H9 (cell line): ENCODE data around the gene EFCAB5. TPM values are rescaled to one million over a fixed set of nuclear protein-coding genes. Genes with fewer than 3 reads are reported as not detected.
A peak's percentile ranks its signal among the peaks of the same experiment; 100 is the strongest.

Experiments
- DNase-seq: peaks from one replicate; pipeline ENCODE4 v3.0.0-alpha.2; 2017
- H2AFZ ChIP-seq: one replicate; pipeline ENCODE4 v1.6.1; 2013; ENCODE audit warnings: mild to moderate bottlenecking, low read length, control low read depth, moderate library complexity
- H2AK5ac ChIP-seq: 2 replicates; pipeline ENCODE4 v1.6.1; 2013; ENCODE audit warnings: low read length, control low read depth, mixed read lengths; ENCODE audit not compliant: insufficient read length
- H2BK120ac ChIP-seq: one replicate; pipeline ENCODE4 v1.6.1; 2013; ENCODE audit warnings: low read depth, mild to moderate bottlenecking, low read length, control low read depth, inconsistent platforms; ENCODE audit not compliant: poor library complexity, severe bottlenecking
- H2BK12ac ChIP-seq: 2 replicates; pipeline ENCODE4 v1.6.1; 2013; ENCODE audit warnings: low read length, control low read depth, mixed read lengths, low read depth; ENCODE audit not compliant: insufficient read length
- H2BK15ac ChIP-seq: 2 replicates; pipeline ENCODE4 v1.6.1; 2013; ENCODE audit warnings: low read depth, low read length, control low read depth
- H2BK20ac ChIP-seq: one replicate; pipeline ENCODE4 v1.6.1; 2013; ENCODE audit warnings: low read depth, mild to moderate bottlenecking, low read length, control low read depth, inconsistent platforms; ENCODE audit not compliant: poor library complexity, severe bottlenecking
- H2BK5ac ChIP-seq: 2 replicates; pipeline ENCODE4 v1.6.1; 2013; ENCODE audit warnings: low read length, control low read depth, mixed read lengths; ENCODE audit not compliant: insufficient read length
- H3K14ac ChIP-seq: 2 replicates; pipeline ENCODE4 v1.6.1; 2013; ENCODE audit warnings: low read length, control low read depth; ENCODE audit not compliant: insufficient read depth
- H3K18ac ChIP-seq: 2 replicates; pipeline ENCODE4 v1.6.1; 2013; ENCODE audit warnings: low read depth, mild to moderate bottlenecking, mixed read lengths, low read length, control low read depth; ENCODE audit not compliant: insufficient read length
- H3K23ac ChIP-seq: 2 replicates; pipeline ENCODE4 v1.6.1; 2013; ENCODE audit warnings: low read length, control low read depth, mixed read lengths, low read depth; ENCODE audit not compliant: insufficient read length
- H3K23me2 ChIP-seq: 2 replicates; pipeline ENCODE4 v1.6.1; 2013; ENCODE audit warnings: low read depth, mild to moderate bottlenecking, mixed read lengths, low read length, control low read depth; ENCODE audit not compliant: insufficient read length, poor library complexity, severe bottlenecking
- H3K27ac ChIP-seq: 2 replicates; pipeline ENCODE4 v1.5.1; 2013; ENCODE audit warnings: low read length, control low read depth, mixed read lengths, low read depth; ENCODE audit not compliant: insufficient read length
- H3K27me3 ChIP-seq: 2 replicates; pipeline ENCODE4 v1.6.1; 2013; ENCODE audit warnings: low read length, control low read depth, inconsistent platforms; ENCODE audit not compliant: insufficient read depth
- H3K4ac ChIP-seq: 2 replicates; pipeline ENCODE4 v1.6.1; 2013; ENCODE audit warnings: low read depth, mild to moderate bottlenecking, control low read depth, inconsistent platforms, low read length, moderate library complexity
- H3K4me1 ChIP-seq: 2 replicates; pipeline ENCODE4 v1.6.1; 2013; ENCODE audit warnings: low read length, control low read depth, inconsistent platforms; ENCODE audit not compliant: insufficient read depth
- H3K4me2 ChIP-seq: 2 replicates; pipeline ENCODE4 v1.6.1; 2013; ENCODE audit warnings: low read length, control low read depth, mixed read lengths; ENCODE audit not compliant: insufficient read length, insufficient read depth
- H3K56ac ChIP-seq: 2 replicates; pipeline ENCODE4 v1.6.1; 2013; ENCODE audit warnings: low read depth, mild to moderate bottlenecking, mixed read lengths, low read length, control low read depth; ENCODE audit not compliant: insufficient read length
- H3K79me1 ChIP-seq: 2 replicates; pipeline ENCODE4 v1.6.1; 2013; ENCODE audit warnings: low read depth, mild to moderate bottlenecking, moderate library complexity, low read length, control low read depth, inconsistent platforms; ENCODE audit not compliant: insufficient read depth, poor library complexity, severe bottlenecking
- H3K79me2 ChIP-seq: 2 replicates; pipeline ENCODE4 v1.6.1; 2013; ENCODE audit warnings: low read length, control low read depth, inconsistent platforms; ENCODE audit not compliant: insufficient read depth
- H3K9ac ChIP-seq: 2 replicates; pipeline ENCODE4 v1.6.1; 2013; ENCODE audit warnings: low read length, control low read depth, mixed read lengths; ENCODE audit not compliant: insufficient read length; ENCODE audit errors: extremely low read depth
- H3K9me3 ChIP-seq: one replicate; pipeline ENCODE4 v1.6.1; 2013; ENCODE audit warnings: low read depth, low read length, inconsistent platforms; ENCODE audit not compliant: control insufficient read depth
- H3T11ph ChIP-seq: one replicate; pipeline ENCODE4 v1.6.1; 2013; ENCODE audit warnings: mild to moderate bottlenecking, low read length, control low read depth, inconsistent platforms
- H4K20me1 ChIP-seq: one replicate; pipeline ENCODE4 v1.6.1; 2013; ENCODE audit not compliant: control insufficient read depth, insufficient read length, insufficient read depth
- H4K5ac ChIP-seq: 2 replicates; pipeline ENCODE4 v1.6.1; 2013; ENCODE audit warnings: low read depth, mild to moderate bottlenecking, mixed read lengths, low read length, control low read depth; ENCODE audit not compliant: insufficient read length
- H4K8ac ChIP-seq: replicated peaks from 2 replicates; pipeline ENCODE4 v1.6.1; 2013; ENCODE audit warnings: low read length, control low read depth, mixed read lengths, low read depth; ENCODE audit not compliant: insufficient read length
- H4K91ac ChIP-seq: 2 replicates; pipeline ENCODE4 v1.6.1; 2013; ENCODE audit warnings: low read depth, mild to moderate bottlenecking, moderate library complexity, mixed read lengths, low read length, control low read depth; ENCODE audit not compliant: insufficient read length
- H3K27ac Mint-ChIP-seq, 3 experiments: 2 replicates in 2 of 3; 3 replicates in 1 of 3; pipeline ENCODE4 v1.8.0; 2020 to 2021; ENCODE audit warnings: mixed read lengths in 3 of 3, mild to moderate bottlenecking in 1 of 3, moderate library complexity in 1 of 3
- H3K27me3 Mint-ChIP-seq: 2 replicates; pipeline ENCODE4 v1.8.0; 2021; ENCODE audit warnings: low read depth, mild to moderate bottlenecking, moderate library complexity, mixed read lengths
- H3K36me3 Mint-ChIP-seq, 3 experiments: 2 replicates in 2 of 3; 3 replicates in 1 of 3; pipeline ENCODE4 v1.8.0; 2020 to 2021; ENCODE audit warnings: low read depth in 3 of 3, mixed read lengths in 3 of 3; ENCODE audit not compliant: insufficient read depth in 1 of 3
- H3K4me1 Mint-ChIP-seq, 2 experiments: 2 replicates each; pipeline ENCODE4 v1.8.0; 2020; ENCODE audit warnings: mixed read lengths in 2 of 2
- H3K4me3 Mint-ChIP-seq, 2 experiments: 2 replicates in 1 of 2; 3 replicates in 1 of 2; pipeline ENCODE4 v1.8.0; 2020 to 2021; ENCODE audit warnings: mild to moderate bottlenecking in 2 of 2, mixed read lengths in 2 of 2, moderate library complexity in 1 of 2
- H3K9me3 Mint-ChIP-seq, 2 experiments: 2 replicates in 1 of 2; 3 replicates in 1 of 2; pipeline ENCODE4 v1.8.0; 2020; ENCODE audit warnings: mild to moderate bottlenecking in 2 of 2, mixed read lengths in 2 of 2, moderate library complexity in 1 of 2
- WGBS: extraction: QIAGEN DNeasy Blood & Tissue Kit; methylation state at CpG from one replicate; pipeline ENCODE4 v1.1.7; 2013; ENCODE audit warnings: missing lambda C conversion rate, low lambda C conversion rate, mixed read lengths; ENCODE audit not compliant: insufficient read length; ENCODE audit errors: extremely low coverage; 5-methylcytosine and 5-hydroxymethylcytosine counted together
- total RNA-seq: library from RNA; stranded (reverse); gene quantifications from 2 replicates; pipeline ENCODE4 v1.2.1, GENCODE V29; 2021
- TF ChIP-seq, protein P1 (sequence below): fragments of 200-600 bp; sonication (generic); conservative IDR thresholded peaks from 3 replicates; pipeline ENCODE4 v1.8.0; 2021; ENCODE audit warnings: antibody characterized with exemption, mild to moderate bottlenecking

Gene EFCAB5
- total RNA-seq, 1 experiment from 2014 or later: not detected

DNA sequence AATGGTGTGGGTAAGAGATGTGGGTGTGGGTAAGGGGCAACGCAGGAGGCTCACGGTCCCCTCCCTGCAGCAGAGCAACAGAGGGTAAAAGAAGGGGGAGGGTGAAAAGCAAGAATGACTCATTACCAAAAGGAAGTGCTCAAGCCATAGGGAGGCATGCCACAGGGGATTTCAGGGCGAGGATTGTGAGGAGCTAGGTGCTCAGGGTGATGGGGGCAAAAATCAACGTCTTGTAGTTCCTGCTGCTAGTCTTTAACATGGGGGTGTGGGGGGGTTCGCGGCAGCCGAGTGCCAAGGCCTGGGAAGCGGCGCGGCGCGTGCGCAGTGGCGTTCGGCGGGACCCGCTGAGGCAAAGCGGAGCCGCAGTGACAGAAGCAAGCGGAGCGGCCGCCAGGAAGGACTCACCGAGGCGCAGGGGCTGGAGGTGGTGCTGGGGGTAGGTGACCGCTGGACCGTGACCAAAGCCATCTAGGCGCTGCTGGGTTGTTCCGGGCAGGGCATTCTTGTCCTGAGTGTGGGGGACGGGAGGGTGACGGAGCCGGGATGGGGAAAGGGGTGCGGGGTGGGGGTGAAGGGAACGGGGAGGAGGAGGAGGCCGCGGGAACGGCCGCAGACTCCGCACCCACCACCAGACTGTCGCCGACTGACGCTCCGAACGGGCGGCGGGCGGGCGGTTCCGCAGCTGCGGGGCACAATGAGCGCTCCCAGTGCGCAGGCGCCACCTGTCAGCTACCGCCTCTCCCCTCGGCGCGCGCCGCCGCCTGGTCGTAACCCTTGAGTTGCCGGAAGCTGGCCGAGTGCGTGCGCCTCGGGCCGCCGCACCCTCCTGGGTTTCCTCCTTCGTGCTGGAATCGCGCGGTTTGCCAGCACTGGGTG is 11.7 kb upstream of the EFCAB5 start, which contains the start of gene SSH2:
Gene SSH2 (minus strand): TSS at position 696 of the 876 bp plus-strand sequence. CDS start 228 bp downstream, at position 468.
- DNase-seq: peak; percentile 94
- H3K23ac ChIP-seq: no peak within 1 kb of the TSS
- peaks cover 11% of the 10 kb centered on the region for H3K23me2 ChIP-seq
- H3K4me1 ChIP-seq: peaks cover 2% of the 10 kb centered on the region; the same call in 1 of the 2 replicates
- no peaks in the 10 kb centered on the region for H3K36me3 Mint-ChIP-seq
- H2BK15ac ChIP-seq: no peak within 1 kb of the TSS
- H2AFZ ChIP-seq: peak within 1 kb of the TSS; percentile 67
- no peaks in the 10 kb centered on the region for H3K9me3 ChIP-seq
- no peak within 1 kb of the TSS for H2AK5ac ChIP-seq
- no peak within 1 kb of the TSS for H3K14ac ChIP-seq
- H3K9me3 Mint-ChIP-seq: no peaks in the 10 kb centered on the region; a peak in 1 of 5 replicates
- H3K4me3 Mint-ChIP-seq: no peak within 1 kb of the TSS
- no peaks in the 10 kb centered on the region for H3K27me3 Mint-ChIP-seq
- no peak within 1 kb of the TSS for H3K18ac ChIP-seq
- WGBS: no CpG with 5 or more reads among the region's 71 CpGs
- H3K9ac ChIP-seq: peak within 1 kb of the TSS; percentile 47
- peaks cover 4% of the 10 kb centered on the region; the same call in 1 of the 2 replicates for H3K79me2 ChIP-seq
- TF ChIP-seq, protein P1, sequence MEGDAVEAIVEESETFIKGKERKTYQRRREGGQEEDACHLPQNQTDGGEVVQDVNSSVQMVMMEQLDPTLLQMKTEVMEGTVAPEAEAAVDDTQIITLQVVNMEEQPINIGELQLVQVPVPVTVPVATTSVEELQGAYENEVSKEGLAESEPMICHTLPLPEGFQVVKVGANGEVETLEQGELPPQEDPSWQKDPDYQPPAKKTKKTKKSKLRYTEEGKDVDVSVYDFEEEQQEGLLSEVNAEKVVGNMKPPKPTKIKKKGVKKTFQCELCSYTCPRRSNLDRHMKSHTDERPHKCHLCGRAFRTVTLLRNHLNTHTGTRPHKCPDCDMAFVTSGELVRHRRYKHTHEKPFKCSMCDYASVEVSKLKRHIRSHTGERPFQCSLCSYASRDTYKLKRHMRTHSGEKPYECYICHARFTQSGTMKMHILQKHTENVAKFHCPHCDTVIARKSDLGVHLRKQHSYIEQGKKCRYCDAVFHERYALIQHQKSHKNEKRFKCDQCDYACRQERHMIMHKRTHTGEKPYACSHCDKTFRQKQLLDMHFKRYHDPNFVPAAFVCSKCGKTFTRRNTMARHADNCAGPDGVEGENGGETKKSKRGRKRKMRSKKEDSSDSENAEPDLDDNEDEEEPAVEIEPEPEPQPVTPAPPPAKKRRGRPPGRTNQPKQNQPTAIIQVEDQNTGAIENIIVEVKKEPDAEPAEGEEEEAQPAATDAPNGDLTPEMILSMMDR: no peak
- H3K4me2 ChIP-seq: peak within 1 kb of the TSS; percentile 76
- peak within 1 kb of the TSS; percentile 41 to 93 (median 76); a peak in 6 of 7 replicates for H3K27ac Mint-ChIP-seq
- no peak within 1 kb of the TSS for H3K56ac ChIP-seq
- H4K5ac ChIP-seq: no peak within 1 kb of the TSS
- H4K20me1 ChIP-seq: no peaks in the 10 kb centered on the region
- H2BK20ac ChIP-seq: no peak within 1 kb of the TSS
- H3K79me1 ChIP-seq: no peaks in the 10 kb centered on the region
- H2BK120ac ChIP-seq: no peak within 1 kb of the TSS
- H3K27me3 ChIP-seq: no peaks in the 10 kb centered on the region
- peaks cover 4 to 9% of the 10 kb centered on the region in 2 experiments for H3K4me1 Mint-ChIP-seq
- no peak within 1 kb of the TSS for H4K91ac ChIP-seq
- H3T11ph ChIP-seq: no peak within 1 kb of the TSS
- H3K27ac ChIP-seq: peak within 1 kb of the TSS; percentile 0
- no peak within 1 kb of the TSS for H2BK5ac ChIP-seq
- no peak within 1 kb of the TSS for H3K4ac ChIP-seq
- H2BK12ac ChIP-seq: no peak within 1 kb of the TSS
- no peak within 1 kb of the TSS for H4K8ac ChIP-seq
